ENCODE results near the gene FOCAD.

Gene FOCAD

GRCh38 chr9:20753761-20754160 is 69.7 kb downstream of the FOCAD start:
- TF ChIP-seq FOXP2 (optimal IDR thresholded peaks at IDR 0.05; ENCODE audit: control extremely low read depth, extremely low read length, insufficient read depth) (no peak), EZH2 (IDR thresholded peaks at IDR 0.05) (no peak), POLR2AphosphoS5 (IDR thresholded peaks at IDR 0.05; ENCODE audit: borderline replicate concordance, low read depth, low read length) (no peak)
- H3K4me3 ChIP-seq: no peak overlapping the region
- DNase-seq (ENCODE audit: low read depth, low spot score): no peak
- peaks cover 4% of the 10 kb centered on the region; the same call in 1 of the 2 replicates for H3K36me3 ChIP-seq (ENCODE audit: insufficient read depth, low read length)
- H3K9me3 ChIP-seq (ENCODE audit: low read depth, low read length): no peaks in the 10 kb centered on the region
- H3K27ac ChIP-seq: no peak overlapping the region
- H3K9ac ChIP-seq (ENCODE audit: insufficient read length): no peak overlapping the region

DNA sequence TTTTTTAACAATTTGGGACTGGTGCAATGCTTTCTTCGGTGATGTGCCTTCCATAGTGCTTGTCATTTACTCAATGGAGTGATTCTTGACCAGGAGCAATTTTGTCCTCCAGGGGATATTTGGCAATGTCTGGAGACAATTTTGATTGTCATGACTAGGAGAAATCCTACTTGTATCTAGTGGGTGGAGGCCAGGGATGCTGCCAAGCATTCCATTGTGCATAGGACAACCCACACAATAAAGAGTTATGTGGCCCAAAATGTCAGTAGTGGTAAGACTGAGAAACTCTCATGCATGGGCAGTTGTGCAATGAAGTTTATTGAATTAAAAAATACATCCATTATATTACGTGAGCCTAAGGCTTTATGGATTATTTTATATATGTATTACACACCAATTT is 70.5 kb downstream of the FOCAD start:
- Histone ChIP-seq H3K4me3 (no peak overlapping the region), H3K9ac (ENCODE audit: insufficient read length) (no peak overlapping the region), H3K9me3 (ENCODE audit: low read depth, low read length) (no peaks in the 10 kb centered on the region), H3K27ac (no peak overlapping the region), H3K36me3 (ENCODE audit: insufficient read depth, low read length) (peaks cover 4% of the 10 kb centered on the region; the same call in 1 of the 2 replicates)
- DNase-seq (ENCODE audit: low read depth, low spot score): no peak
- TF ChIP-seq FOXP2 (optimal IDR thresholded peaks at IDR 0.05; ENCODE audit: control extremely low read depth, extremely low read length, insufficient read depth) (no peak), POLR2AphosphoS5 (IDR thresholded peaks at IDR 0.05; ENCODE audit: borderline replicate concordance, low read depth, low read length) (no peak), EZH2 (IDR thresholded peaks at IDR 0.05) (no peak)

DNA sequence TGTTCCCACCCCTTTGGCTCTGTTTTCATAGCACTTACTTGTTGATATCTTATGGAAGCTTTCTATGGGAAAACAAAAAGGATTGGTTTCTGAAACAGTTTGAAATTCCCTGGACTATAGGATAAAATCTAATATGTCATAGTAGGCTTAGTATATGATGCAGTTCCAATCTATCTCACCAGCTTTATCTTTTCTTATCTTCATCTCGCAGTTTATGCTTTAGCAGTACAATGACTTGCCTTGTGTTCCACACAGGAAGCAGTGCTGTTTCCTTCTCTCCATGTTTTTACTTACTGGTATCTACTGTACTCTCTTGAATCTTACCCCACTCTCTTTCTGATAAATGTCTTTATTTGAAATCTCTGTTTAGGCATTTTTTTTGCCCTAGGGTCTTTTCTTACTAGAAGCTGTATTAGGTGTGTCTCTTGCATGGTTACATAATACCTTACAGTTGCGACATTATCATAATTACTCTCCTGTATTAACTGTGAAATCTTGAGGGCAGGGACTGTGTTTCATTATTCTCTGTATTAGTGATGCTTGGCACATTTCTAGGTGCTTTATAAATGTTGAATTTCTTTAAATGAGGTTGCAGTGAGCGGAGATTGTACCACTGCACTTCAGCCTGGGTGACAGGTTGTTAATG is 76.3 kb downstream of the FOCAD start:
- peaks cover 8% of the 10 kb centered on the region; the same call in 1 of the 2 replicates for H3K36me3 ChIP-seq (ENCODE audit: insufficient read depth, low read length)
- TF ChIP-seq POLR2AphosphoS5 (IDR thresholded peaks at IDR 0.05; ENCODE audit: borderline replicate concordance, low read depth, low read length) (no peak), EZH2 (IDR thresholded peaks at IDR 0.05) (no peak), FOXP2 (optimal IDR thresholded peaks at IDR 0.05; ENCODE audit: control extremely low read depth, extremely low read length, insufficient read depth) (no peak)
- no peak overlapping the region for H3K4me3 ChIP-seq
- H3K9me3 ChIP-seq (ENCODE audit: low read depth, low read length): no peaks in the 10 kb centered on the region
- H3K9ac ChIP-seq (ENCODE audit: insufficient read length): no peak overlapping the region
- no peak for DNase-seq (ENCODE audit: low read depth, low spot score)
- H3K27ac ChIP-seq: no peak overlapping the region

- no peak overlapping the region for H3K9ac ChIP-seq (ENCODE audit: insufficient read length)
- H3K36me3 ChIP-seq (ENCODE audit: insufficient read depth, low read length): peaks cover 29% of the 10 kb centered on the region
- no peaks in the 10 kb centered on the region for H3K9me3 ChIP-seq (ENCODE audit: low read depth, low read length)
- no peak for TF ChIP-seq EZH2 (IDR thresholded peaks at IDR 0.05)
- no peak for TF ChIP-seq FOXP2 (optimal IDR thresholded peaks at IDR 0.05; ENCODE audit: control extremely low read depth, extremely low read length, insufficient read depth)
- TF ChIP-seq POLR2AphosphoS5 (IDR thresholded peaks at IDR 0.05; ENCODE audit: borderline replicate concordance, low read depth, low read length): no peak
- no peak overlapping the region for H3K27ac ChIP-seq
- DNase-seq (ENCODE audit: low read depth, low spot score): no peak
- H3K4me3 ChIP-seq: no peak overlapping the region
These were observed 86.9 kb downstream of the FOCAD start for GRCh38 chr9:20770947-20771346.

GRCh38 chr9:20771729-20772128 is 87.7 kb downstream of the FOCAD start:
- no peak for DNase-seq (ENCODE audit: low read depth, low spot score)
- TF ChIP-seq FOXP2 (optimal IDR thresholded peaks at IDR 0.05; ENCODE audit: control extremely low read depth, extremely low read length, insufficient read depth) (no peak), EZH2 (IDR thresholded peaks at IDR 0.05) (no peak), POLR2AphosphoS5 (IDR thresholded peaks at IDR 0.05; ENCODE audit: borderline replicate concordance, low read depth, low read length) (no peak)
- Histone ChIP-seq H3K9me3 (ENCODE audit: low read depth, low read length) (no peaks in the 10 kb centered on the region), H3K9ac (ENCODE audit: insufficient read length) (no peak overlapping the region), H3K27ac (no peak overlapping the region), H3K4me3 (no peak overlapping the region), H3K36me3 (ENCODE audit: insufficient read depth, low read length) (peaks cover 24% of the 10 kb centered on the region)

- no peak overlapping the region for H3K27ac ChIP-seq
- peaks cover 12% of the 10 kb centered on the region for H3K36me3 ChIP-seq (ENCODE audit: insufficient read depth, low read length)
- H3K9ac ChIP-seq (ENCODE audit: insufficient read length): no peak overlapping the region
- H3K4me3 ChIP-seq: no peak overlapping the region
- H3K9me3 ChIP-seq (ENCODE audit: low read depth, low read length): no peaks in the 10 kb centered on the region
- TF ChIP-seq EZH2 (IDR thresholded peaks at IDR 0.05) (no peak), POLR2AphosphoS5 (IDR thresholded peaks at IDR 0.05; ENCODE audit: borderline replicate concordance, low read depth, low read length) (no peak), FOXP2 (optimal IDR thresholded peaks at IDR 0.05; ENCODE audit: control extremely low read depth, extremely low read length, insufficient read depth) (no peak)
- no peak for DNase-seq (ENCODE audit: low read depth, low spot score)
These were observed 91.6 kb downstream of the FOCAD start for GRCh38 chr9:20775683-20776082.

DNA sequence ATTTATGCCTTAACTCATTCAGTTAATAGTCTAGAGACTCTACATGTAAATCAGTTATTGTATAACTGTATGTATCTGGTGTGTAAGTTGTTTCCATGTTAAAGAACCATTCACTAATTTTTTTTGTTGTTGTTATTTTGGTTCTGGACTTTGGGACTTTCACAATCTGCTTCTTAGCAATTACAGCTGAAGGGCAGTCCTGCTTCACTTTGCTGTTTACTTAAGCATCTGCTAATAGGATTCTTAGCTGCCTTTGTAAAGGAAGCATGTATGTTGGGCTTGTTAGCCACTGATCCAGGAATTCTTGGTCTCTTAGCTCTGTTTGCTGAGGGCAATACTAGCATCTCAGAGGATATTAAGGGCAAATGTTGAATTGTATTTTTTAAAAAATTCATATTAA is 97.0 kb downstream of the FOCAD start:
- DNase-seq (ENCODE audit: low read depth, low spot score): no peak
- H3K9ac ChIP-seq (ENCODE audit: insufficient read length): no peak overlapping the region
- no peak overlapping the region for H3K27ac ChIP-seq
- no peak overlapping the region for H3K4me3 ChIP-seq
- peaks cover 6% of the 10 kb centered on the region; the same call in 1 of the 2 replicates for H3K36me3 ChIP-seq (ENCODE audit: insufficient read depth, low read length)
- no peaks in the 10 kb centered on the region for H3K9me3 ChIP-seq (ENCODE audit: low read depth, low read length)
- TF ChIP-seq FOXP2 (optimal IDR thresholded peaks at IDR 0.05; ENCODE audit: control extremely low read depth, extremely low read length, insufficient read depth) (no peak), POLR2AphosphoS5 (IDR thresholded peaks at IDR 0.05; ENCODE audit: borderline replicate concordance, low read depth, low read length) (no peak), EZH2 (IDR thresholded peaks at IDR 0.05) (no peak)

DNA sequence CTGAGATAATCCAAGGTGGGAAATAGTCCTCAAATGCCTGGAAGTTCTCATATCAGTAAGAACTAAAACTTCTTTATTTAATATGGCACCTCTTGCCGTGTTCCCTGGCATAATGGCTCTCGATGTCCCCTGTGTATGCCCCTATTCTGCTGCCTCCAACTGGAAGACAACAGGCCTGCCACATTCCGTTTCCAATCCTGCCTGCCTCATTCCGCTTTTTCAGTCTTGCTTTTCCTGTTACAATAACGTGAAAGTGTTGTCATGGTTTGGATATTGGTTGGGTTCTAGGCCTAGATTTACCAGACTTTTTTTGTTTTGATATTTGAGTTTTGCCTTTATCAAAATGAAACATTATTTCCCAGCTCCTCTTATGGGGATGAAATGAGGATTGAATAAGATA is 98.2 kb downstream of the FOCAD start:
- H3K4me3 ChIP-seq: no peak overlapping the region
- H3K36me3 ChIP-seq (ENCODE audit: insufficient read depth, low read length): peaks cover 6% of the 10 kb centered on the region; the same call in 1 of the 2 replicates
- no peaks in the 10 kb centered on the region for H3K9me3 ChIP-seq (ENCODE audit: low read depth, low read length)
- TF ChIP-seq FOXP2 (optimal IDR thresholded peaks at IDR 0.05; ENCODE audit: control extremely low read depth, extremely low read length, insufficient read depth) (no peak), POLR2AphosphoS5 (IDR thresholded peaks at IDR 0.05; ENCODE audit: borderline replicate concordance, low read depth, low read length) (no peak), EZH2 (IDR thresholded peaks at IDR 0.05) (no peak)
- no peak overlapping the region for H3K27ac ChIP-seq
- DNase-seq (ENCODE audit: low read depth, low spot score): no peak
- no peak overlapping the region for H3K9ac ChIP-seq (ENCODE audit: insufficient read length)
